ENCODE measurements around the gene PSMG3.
"Not testable (repeated sequence)": the region's sequence is repeated elsewhere in the genome, so short reads cannot be mapped to it uniquely, and the experiment has no call there.

Gene PSMG3

GRCh38 chr7:1588978-1589377, 19.1 kb upstream of the PSMG3 start:
- Histone ChIP-seq H3K79me2 (ENCODE audit: control insufficient read depth, insufficient read depth, low read length, unreplicated experiment) (no peaks in the 10 kb centered on the region), H2AFZ (ENCODE audit: low read length, unreplicated experiment) (no peak overlapping the region), H3K27ac (ENCODE audit: low read depth, low read length) (no peak overlapping the region), H3K36me3 (ENCODE audit: insufficient read depth, low read length) (no peaks in the 10 kb centered on the region), H3K4me1 (ENCODE audit: control insufficient read depth, insufficient read depth, low read length, unreplicated experiment) (no peaks in the 10 kb centered on the region), H3K27me3 (ENCODE audit: insufficient read depth, low read length) (peaks cover 38% of the 10 kb centered on the region), H3K4me3 (ENCODE audit: low read depth, low read length) (no peak overlapping the region)

- Histone ChIP-seq H2AFZ (ENCODE audit: low read length, unreplicated experiment) (no peak overlapping the region), H3K4me3 (ENCODE audit: low read depth, low read length) (no peak overlapping the region), H3K27ac (ENCODE audit: low read depth, low read length) (no peak overlapping the region), H3K36me3 (ENCODE audit: insufficient read depth, low read length) (no peaks in the 10 kb centered on the region), H3K4me1 (ENCODE audit: control insufficient read depth, insufficient read depth, low read length, unreplicated experiment) (no peaks in the 10 kb centered on the region), H3K79me2 (ENCODE audit: control insufficient read depth, insufficient read depth, low read length, unreplicated experiment) (no peaks in the 10 kb centered on the region), H3K27me3 (ENCODE audit: insufficient read depth, low read length) (peaks cover 31% of the 10 kb centered on the region)
Measured at GRCh38 chr7:1587738-1588137, 17.9 kb upstream of the PSMG3 start.

- Histone ChIP-seq H3K27ac (ENCODE audit: low read depth, low read length) (no peak overlapping the region), H3K4me1 (ENCODE audit: control insufficient read depth, insufficient read depth, low read length, unreplicated experiment) (no peaks in the 10 kb centered on the region), H3K79me2 (ENCODE audit: control insufficient read depth, insufficient read depth, low read length, unreplicated experiment) (no peaks in the 10 kb centered on the region), H3K27me3 (ENCODE audit: insufficient read depth, low read length) (peaks cover 24% of the 10 kb centered on the region), H3K4me3 (ENCODE audit: low read depth, low read length) (no peak overlapping the region), H3K36me3 (ENCODE audit: insufficient read depth, low read length) (no peaks in the 10 kb centered on the region), H2AFZ (ENCODE audit: low read length, unreplicated experiment) (no peak overlapping the region)
Measured at GRCh38 chr7:1586827-1587705, 17.2 kb upstream of the PSMG3 start.

GRCh38 chr7:1586126-1586826, 16.4 kb upstream of the PSMG3 start:
- Histone ChIP-seq H3K27me3 (ENCODE audit: insufficient read depth, low read length) (peaks cover 16% of the 10 kb centered on the region), H3K4me3 (ENCODE audit: low read depth, low read length) (no peak overlapping the region), H3K36me3 (ENCODE audit: insufficient read depth, low read length) (no peaks in the 10 kb centered on the region), H3K79me2 (ENCODE audit: control insufficient read depth, insufficient read depth, low read length, unreplicated experiment) (no peaks in the 10 kb centered on the region), H3K27ac (ENCODE audit: low read depth, low read length) (no peak overlapping the region), H3K4me1 (ENCODE audit: control insufficient read depth, insufficient read depth, low read length, unreplicated experiment) (no peaks in the 10 kb centered on the region), H2AFZ (ENCODE audit: low read length, unreplicated experiment) (no peak overlapping the region)

- no peaks in the 10 kb centered on the region for H3K4me1 ChIP-seq (ENCODE audit: control insufficient read depth, insufficient read depth, low read length, unreplicated experiment)
- no peak overlapping the region for H3K4me3 ChIP-seq (ENCODE audit: low read depth, low read length)
- no peaks in the 10 kb centered on the region for H3K36me3 ChIP-seq (ENCODE audit: insufficient read depth, low read length)
- H2AFZ ChIP-seq (ENCODE audit: low read length, unreplicated experiment) = no peak overlapping the region
- H3K79me2 ChIP-seq (ENCODE audit: control insufficient read depth, insufficient read depth, low read length, unreplicated experiment) = no peaks in the 10 kb centered on the region
- peaks cover 7% of the 10 kb centered on the region; the same call in 1 of the 2 replicates for H3K27me3 ChIP-seq (ENCODE audit: insufficient read depth, low read length)
- no peak overlapping the region for H3K27ac ChIP-seq (ENCODE audit: low read depth, low read length)
Measured at GRCh38 chr7:1585142-1585981, 15.5 kb upstream of the PSMG3 start.

- no peaks in the 10 kb centered on the region for H3K4me1 ChIP-seq (ENCODE audit: control insufficient read depth, insufficient read depth, low read length, unreplicated experiment)
- no peak overlapping the region for H3K27ac ChIP-seq (ENCODE audit: low read depth, low read length)
Measured at GRCh38 chr7:1584700-1585099, 14.9 kb upstream of the PSMG3 start.

GRCh38 chr7:1583241-1583930, 13.6 kb upstream of the PSMG3 start:
- H3K36me3 ChIP-seq (ENCODE audit: insufficient read depth, low read length); H3K27me3 ChIP-seq (ENCODE audit: insufficient read depth, low read length); H3K27ac ChIP-seq (ENCODE audit: low read depth, low read length); H3K79me2 ChIP-seq (ENCODE audit: control insufficient read depth, insufficient read depth, low read length, unreplicated experiment); H2AFZ ChIP-seq (ENCODE audit: low read length, unreplicated experiment); H3K4me3 ChIP-seq (ENCODE audit: low read depth, low read length); H3K4me1 ChIP-seq (ENCODE audit: control insufficient read depth, insufficient read depth, low read length, unreplicated experiment): not testable (repeated sequence)

More at GRCh38 chr7:1584700-1585099, 14.9 kb upstream of the PSMG3 start:
- Histone ChIP-seq H2AFZ (ENCODE audit: low read length, unreplicated experiment) (no peak overlapping the region), H3K4me3 (ENCODE audit: low read depth, low read length) (no peak overlapping the region), H3K79me2 (ENCODE audit: control insufficient read depth, insufficient read depth, low read length, unreplicated experiment) (no peaks in the 10 kb centered on the region), H3K36me3 (ENCODE audit: insufficient read depth, low read length) (no peaks in the 10 kb centered on the region), H3K27me3 (ENCODE audit: insufficient read depth, low read length) (peaks cover 3% of the 10 kb centered on the region; the same call in 1 of the 2 replicates)

GRCh38 chr7:1580422-1581030, 10.7 kb upstream of the PSMG3 start:
- Histone ChIP-seq H3K27me3 (ENCODE audit: insufficient read depth, low read length) (no peaks in the 10 kb centered on the region), H3K4me3 (ENCODE audit: low read depth, low read length) (no peak overlapping the region), H3K36me3 (ENCODE audit: insufficient read depth, low read length) (no peaks in the 10 kb centered on the region), H3K4me1 (ENCODE audit: control insufficient read depth, insufficient read depth, low read length, unreplicated experiment) (no peaks in the 10 kb centered on the region), H2AFZ (ENCODE audit: low read length, unreplicated experiment) (no peak overlapping the region), H3K79me2 (ENCODE audit: control insufficient read depth, insufficient read depth, low read length, unreplicated experiment) (no peaks in the 10 kb centered on the region), H3K27ac (ENCODE audit: low read depth, low read length) (no peak overlapping the region)

- H3K27ac ChIP-seq (ENCODE audit: low read depth, low read length) = no peak overlapping the region
- H2AFZ ChIP-seq (ENCODE audit: low read length, unreplicated experiment) = no peak overlapping the region
- no peaks in the 10 kb centered on the region for H3K36me3 ChIP-seq (ENCODE audit: insufficient read depth, low read length)
- no peaks in the 10 kb centered on the region for H3K79me2 ChIP-seq (ENCODE audit: control insufficient read depth, insufficient read depth, low read length, unreplicated experiment)
- no peaks in the 10 kb centered on the region for H3K4me1 ChIP-seq (ENCODE audit: control insufficient read depth, insufficient read depth, low read length, unreplicated experiment)
- H3K4me3 ChIP-seq (ENCODE audit: low read depth, low read length) = no peak overlapping the region
- H3K27me3 ChIP-seq (ENCODE audit: insufficient read depth, low read length) = no peaks in the 10 kb centered on the region
Measured at GRCh38 chr7:1579481-1580421, 9.9 kb upstream of the PSMG3 start.
